ENCODE measurements around the gene UBL7.

UBL7 gene

DNA sequence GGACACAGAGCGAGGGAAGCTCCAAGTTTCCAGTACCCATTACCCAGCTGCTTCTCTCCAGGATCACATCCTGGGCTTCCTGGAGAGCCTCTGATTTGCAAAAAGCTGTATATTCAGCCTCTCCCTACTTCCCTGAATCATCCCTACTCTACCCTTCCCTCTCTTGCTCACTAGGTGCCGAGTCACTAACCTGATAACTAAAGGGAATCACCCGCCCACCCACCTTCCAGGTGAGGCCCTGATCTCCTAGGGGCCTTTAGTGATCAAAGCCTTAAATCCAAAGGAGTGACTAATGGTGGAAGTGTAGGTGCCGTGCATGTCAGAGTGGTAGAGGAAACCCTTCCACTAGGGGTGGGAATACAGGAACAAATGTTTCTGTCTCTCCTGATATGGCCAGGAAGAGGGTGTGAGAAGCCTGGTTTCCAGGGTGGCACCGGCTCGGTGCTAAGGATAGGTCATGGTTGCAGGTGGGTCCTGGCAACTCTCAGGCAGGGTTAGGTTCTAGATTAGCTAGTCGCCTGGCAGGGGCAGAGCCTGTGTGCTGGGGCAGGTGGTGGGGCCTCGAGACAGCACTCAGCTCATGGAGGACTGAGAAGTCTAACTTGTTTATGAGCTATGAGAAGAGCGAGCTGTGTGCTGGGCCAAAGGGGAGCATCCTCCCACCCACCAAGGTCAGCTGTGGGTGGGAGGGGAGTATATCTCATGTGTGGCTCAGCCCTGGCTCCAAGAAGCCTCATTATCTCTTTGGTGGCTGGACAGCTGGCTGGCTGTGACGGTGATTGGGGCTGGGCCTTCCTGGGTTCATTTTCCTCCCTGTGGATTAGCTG is 37.3 kb downstream of the UBL7 start:
- no peak for ATAC-seq
- no peak for DNase-seq

DNA sequence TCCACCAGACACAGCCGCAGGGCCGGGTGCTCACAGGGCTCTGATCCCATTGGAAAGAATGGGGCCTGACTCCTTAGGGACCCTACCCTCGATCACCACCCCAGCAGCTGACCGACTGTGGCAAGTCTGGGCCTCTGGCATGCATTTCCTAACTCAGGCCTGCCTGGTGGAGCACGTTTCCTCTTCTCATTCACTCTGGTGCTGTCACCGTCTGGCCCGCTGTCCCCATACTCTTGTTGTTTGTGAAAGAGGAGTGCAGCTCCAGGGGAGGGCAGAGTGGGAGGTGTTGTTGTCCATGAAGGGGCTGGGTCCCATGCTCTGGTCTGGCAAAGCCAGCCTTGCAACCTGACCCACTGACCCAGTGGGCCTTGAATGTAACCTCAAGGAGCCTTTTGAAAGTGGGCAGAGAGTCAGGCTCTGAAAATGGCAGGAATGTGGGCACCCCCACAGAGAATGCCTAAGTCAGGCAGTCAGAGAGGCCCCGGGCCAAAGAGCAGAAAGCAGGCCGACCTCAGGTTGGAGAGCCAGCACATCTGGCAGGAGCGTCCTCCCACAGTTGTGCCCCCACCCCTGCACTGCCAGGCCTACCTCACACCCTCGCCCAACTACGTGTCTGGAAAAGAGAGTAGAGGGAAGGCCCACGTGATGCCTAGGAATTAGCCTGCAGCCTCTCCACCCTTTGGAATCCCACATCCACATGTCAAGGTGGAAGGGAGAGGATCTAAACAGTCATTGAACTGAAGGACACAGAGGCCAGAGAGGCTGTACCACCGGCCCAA is 38.1 kb downstream of the UBL7 start:
- DNase-seq: no peak
- no peak for ATAC-seq

DNA sequence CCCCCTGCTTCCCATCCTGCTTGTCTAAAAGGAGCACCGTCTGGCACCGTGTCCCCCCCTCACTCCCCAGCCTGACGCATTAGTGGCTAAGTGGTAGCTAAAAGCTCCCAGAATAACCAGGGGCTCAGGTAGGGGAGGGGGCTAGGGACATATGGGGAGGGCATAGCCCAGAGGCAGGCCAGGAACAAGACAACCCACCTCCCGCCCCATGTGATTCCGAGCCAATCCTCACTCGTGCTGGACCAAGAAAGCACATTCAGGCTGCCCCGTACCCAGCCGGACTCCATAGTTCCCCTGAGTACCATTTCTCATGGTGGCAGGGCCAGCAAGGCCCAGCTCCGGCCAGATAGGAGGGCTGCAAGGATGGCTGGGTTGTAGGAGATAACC is 38.7 kb downstream of the UBL7 start:
- DNase-seq (no peak), ATAC-seq (no peak)

DNA sequence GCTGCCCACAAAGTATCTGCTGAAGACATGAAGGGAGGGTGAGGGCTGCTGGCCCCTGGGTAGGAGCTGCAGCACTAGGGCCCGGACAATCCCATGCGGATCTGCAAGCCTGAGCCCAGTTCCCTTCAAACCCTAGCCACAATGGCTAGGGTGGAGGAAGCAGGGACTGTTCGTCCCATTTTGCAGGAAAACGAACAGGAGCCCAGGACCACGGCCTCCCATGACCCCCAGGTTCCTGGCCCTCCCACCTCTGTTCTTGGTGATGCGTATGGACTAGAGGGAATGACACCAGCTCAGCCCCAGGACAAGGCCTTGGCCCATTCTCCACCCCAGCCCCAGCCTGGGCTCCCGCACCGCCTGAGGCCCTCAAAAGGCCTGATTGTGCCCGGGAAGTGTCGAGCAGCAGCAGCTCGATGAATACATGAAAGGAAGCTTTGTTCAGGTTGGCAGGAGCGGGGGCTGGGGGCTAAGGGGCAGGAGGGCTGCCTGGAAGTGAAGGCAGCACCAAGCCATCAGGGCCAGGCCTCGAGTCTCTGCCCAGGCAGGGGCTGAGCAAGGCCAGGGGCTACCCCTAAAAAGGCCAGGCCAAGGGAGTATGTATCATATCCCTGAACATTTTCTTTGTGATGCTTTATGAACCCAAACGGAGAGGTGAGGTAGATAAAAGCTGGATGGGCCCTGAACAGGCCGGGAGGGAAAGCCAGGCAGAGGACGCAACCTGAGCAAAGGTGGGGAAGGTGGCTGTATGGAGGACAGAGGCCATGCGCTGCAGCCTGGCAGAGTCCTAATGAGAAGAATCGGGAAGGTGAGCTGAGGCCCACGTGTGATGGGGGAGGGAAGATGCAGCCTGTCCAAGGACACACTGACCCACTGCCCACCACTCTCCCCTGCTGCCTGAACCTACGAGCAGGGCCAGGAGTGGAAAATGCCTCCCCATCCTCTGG is 39.4 kb downstream of the UBL7 start:
- DNase-seq: no peak
- ATAC-seq: no peak

DNA sequence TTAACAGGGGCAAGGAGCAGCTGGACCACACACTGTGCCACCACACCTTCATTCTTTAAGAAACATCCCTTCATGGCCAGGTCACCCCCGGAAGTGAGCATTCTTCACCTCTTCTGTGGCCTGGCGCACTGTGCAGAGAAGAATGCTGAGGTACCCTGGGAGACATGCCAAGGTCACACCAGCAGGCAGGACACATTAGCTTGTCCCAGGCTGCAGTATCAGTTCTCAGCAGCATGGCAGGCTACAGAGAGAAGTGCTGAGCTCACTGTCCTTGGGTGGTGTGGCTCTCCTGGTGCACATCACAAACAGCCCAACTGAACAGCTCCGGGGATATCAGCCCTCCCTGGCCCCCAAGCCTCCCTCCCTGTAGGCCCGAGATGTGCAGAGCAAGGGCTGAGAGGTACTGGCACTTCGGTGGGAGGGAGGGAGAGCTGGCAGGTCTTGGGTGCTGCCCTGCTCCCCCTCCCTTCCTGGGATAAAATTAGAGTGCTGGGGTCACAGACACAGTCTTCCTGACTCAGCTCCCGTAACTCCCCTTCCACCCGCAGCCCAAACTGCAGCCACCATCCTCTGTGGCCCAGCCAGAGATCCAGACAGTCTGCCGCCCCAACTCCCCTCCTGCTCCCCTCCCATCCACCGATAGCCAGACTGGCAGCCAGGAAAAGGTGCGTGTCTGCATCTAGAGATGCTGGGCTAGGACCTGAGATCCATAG is 40.6 kb downstream of the UBL7 start:
- no peak for ATAC-seq
- no peak for DNase-seq

DNA sequence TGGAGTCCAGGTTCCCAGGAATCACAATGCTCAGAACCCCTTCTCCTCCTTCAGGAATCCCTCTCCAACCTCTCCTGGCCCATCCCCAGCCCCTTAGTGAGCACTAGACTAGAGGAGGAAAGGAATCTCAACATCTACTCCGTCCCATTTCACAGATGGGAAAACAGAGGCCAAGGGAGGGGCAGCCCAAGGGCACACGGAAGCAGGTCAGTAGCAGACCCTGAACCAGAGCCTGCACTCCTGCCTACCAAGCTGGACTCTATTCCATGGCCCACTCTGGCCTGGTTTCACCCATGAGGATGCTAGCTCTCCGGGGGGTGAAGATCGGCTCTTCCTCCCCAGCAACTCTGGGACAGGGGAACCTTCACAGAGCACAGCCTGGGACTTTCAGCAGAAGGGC is 41.5 kb downstream of the UBL7 start:
- no peak for ATAC-seq
- no peak for DNase-seq

DNA sequence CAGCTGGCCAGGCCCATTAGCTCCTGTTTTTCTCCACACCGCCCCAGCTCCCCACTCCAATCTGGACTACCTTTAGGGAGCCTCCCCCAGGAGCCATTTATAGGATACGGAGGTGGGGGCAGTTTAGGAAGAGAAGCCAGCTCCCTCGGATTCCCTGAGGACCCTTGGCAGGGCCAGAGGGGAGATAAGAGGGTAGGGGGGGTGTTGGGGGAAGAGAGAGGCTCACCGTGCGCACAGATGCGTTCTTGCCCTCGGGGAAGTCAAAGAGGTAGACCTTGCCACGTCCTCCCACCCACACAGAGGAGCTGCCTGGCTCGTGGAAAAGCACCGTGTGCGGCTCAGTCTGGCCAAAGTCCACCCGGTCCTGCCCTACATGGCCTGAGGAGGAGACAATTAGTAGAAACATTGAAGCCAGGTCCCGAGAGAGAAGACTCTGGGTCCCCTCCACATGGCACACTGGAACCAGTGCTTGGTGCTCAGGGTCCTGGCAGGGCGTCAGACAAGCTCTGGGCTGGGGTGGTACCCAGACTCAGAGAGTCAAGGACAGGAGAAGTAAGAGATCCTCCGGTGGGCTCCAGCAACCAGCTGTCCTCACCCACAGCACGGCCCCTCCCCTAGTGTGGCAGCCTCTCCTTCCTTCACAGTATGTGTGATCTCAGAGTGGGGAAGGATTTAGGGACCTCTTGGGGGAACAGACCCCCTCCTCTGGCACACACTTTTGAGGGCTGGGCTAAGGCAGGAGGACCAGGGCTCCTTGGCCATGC is 42.2 kb downstream of the UBL7 start:
- ATAC-seq: no peak

DNA sequence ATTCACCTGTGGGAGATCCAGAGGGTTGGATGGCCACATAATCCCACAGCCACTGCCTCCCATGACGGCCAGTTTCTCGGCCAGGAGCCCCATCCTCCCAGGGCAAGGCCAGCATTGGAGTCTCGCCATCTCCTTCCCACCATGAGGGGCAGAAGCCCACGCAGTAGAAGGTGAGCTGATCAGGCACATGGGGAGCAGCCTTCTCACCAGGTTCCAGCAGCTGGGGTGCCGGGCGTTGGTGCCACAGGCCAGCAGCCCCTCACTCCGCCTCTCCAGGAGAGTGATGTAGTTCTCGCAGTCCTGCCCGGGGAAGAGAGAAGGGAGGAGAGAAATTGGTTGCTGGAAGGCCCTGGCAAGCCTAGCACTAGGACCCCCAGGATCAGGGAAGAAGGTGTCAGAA is 43.3 kb downstream of the UBL7 start:
- ATAC-seq (no peak), DNase-seq (no peak)

More for the DNA sequence above, 42.2 kb downstream of the UBL7 start:
- DNase-seq: no peak

DNA sequence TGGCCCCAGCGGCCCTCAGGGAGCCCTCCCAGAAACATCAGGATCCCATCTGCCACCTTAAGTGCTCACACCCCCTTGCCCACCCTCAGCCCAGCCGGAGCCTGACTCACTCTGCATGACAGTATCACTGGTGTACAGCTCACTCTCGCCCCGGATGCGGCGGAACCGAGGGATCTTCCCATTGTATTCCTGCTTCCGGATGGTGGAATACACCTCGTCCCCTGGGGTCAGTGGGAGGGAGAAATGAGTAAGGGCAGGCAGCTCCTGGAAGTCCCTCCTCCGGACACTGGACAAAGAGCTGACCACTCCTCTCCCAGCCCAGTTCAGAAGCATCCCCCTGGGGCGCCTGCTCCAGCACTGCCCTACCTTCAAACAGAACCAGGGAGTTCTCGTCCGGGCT is 43.7 kb downstream of the UBL7 start:
- no peak for ATAC-seq
- DNase-seq: no peak

DNA sequence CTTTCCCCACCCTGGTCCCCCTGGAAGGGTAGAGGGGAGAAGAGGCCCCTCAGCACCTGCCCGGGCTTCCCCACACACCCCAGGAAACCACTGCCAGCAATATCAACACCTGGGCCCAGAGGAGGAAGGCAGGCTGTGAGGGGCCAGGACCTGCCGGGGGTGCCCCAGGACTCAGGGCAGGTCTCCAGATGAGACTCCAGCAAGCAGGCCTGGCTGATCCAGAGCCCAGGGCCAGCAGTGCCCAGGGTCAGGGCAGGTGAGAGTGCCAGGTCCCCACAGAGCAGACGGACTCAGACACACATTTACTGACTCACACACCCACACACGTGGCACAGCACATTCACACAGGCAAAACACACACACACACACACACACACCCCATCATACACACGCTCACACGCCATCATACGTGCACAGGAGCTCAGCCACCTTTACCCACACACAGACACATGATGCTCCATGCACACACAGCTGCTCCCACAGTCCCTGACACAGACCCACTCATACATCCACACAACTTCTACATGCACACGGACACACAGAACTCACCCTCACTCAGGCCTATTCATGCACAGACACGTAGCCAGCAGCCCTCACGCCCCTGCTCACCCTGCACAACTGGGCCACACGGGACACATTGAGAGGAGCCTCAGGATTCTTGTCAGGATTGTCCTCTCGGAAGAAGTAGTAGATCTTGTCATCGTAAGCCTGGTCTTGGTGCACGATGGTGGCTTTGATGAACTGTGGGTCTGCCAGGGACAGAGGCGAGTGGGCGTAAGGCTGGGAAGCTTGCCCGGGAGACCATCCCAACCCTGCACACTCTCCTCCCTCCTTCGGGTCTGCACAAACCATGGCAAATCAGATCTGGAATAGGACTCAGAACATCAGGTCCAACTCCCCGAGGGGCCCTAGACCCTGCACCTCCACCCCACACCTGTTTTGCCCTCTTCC is 44.7 kb downstream of the UBL7 start:
- no peak for ATAC-seq
- no peak for DNase-seq

DNA sequence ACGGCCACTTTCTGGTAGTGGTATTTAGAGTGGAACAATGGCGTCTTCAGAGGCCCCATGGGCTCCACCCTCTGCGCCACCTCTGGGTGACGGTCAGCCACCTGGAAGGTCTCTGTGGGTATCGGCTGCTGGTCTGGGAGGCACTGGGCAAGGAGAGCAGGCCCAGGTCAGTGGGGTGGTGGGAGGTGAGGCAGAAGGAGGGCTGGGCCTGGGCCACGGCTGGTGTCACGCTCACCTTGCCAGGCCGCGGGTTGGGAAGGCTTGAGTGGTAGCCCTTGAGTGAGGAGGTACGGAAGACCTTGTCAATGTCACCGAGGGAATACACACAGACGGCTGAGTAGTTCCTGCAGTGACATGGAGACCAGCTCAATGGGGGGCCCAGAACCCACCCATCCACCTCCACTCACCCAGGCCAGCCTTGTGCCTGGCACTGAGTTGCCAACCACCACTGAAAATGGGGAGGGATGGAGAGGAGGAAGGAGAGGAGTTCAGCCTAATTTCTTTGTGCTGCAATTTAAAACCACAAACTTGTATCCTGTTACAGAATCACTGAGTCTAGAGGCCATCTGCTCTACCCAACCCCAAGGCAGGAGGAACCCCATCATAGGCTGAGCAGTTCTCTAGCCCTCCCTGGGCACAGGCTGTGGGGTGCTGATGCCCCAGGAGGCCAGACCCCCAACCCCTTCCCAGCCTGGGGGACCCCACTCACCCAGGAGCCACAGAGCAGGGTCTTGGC is 46.2 kb downstream of the UBL7 start:
- ATAC-seq (no peak), DNase-seq (no peak)

DNA sequence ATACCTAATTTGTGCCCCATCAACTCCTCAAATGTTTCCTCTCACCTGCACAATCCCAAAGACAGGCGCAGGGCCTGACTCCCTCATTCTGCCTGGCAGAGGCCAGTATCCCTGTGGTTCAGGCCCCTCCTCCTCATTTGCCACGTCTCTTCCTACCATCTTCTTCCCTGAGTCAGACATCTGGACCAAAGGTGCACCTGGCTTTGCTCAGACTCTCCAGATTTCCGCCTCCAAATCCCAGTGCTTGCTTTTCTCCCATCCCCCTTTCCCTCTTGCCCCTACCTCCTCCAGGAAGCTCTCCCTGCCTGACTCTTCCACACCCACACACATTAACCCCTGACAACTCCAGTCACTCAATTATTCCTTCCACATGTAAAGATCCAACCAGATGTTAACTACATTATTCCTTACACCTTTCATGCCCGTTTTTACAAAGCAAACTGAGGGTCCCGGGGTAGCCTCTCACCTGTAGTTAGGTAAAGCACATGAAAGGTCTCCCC is 46.8 kb downstream of the UBL7 start:
- DNase-seq: no peak

DNA sequence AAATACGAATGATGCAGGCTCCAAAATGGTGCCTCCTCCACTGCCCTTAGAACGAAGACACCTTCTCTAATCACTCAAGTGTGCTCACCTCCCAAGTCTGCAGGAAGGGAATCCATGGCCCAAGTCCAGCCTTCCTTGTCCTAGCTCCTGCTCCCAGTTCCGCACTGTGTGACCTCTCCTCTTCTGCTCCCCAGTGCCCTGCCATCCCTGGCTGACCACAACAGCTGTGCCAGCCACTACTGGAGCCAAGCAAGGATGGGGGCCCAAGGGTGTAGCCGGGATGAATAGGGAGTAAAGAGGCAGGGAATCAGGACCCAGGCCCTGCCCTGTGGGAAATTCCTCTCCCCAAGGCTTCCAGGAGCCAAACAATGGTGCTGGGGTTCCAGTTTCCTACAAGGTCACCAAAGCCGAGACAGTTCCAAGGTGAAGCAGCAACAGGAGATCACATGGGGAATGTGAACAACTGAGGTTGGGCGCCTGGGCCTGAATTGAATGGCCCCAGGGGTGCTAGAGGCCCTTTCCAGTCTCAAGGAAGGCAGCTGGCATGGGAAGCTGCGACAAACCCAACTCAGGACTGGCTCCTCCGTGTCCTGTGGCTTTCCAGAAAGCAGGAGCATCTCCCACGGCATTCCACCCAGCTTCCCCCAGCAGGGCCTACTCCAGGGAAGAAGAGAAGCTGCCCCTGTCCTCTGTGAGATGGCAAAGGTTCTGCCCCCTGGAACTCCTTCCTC is 47.4 kb downstream of the UBL7 start:
- DNase-seq (no peak), ATAC-seq (no peak)

More for the DNA sequence above, 46.8 kb downstream of the UBL7 start:
- ATAC-seq: no peak

DNA sequence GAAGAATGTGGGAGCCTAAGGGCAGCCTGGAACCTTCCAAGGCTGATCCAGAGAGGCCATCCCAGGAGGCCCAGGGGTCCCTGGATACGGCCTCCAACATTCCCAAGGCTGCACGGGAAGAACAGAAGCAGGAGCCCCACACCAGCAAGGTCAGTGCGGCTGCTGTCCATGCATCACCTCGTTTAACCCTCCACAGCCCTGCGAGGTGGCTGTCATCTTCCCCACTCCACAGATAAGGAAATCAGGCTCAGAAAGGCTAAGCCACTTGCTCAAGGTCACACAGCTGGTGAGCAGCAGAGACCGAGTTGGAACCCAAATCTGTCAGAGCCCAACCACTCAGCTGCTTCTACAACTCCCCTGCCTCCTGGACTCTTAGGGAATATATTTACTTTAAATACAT is 48.8 kb downstream of the UBL7 start:
- ATAC-seq (no peak), DNase-seq (no peak)

DNA sequence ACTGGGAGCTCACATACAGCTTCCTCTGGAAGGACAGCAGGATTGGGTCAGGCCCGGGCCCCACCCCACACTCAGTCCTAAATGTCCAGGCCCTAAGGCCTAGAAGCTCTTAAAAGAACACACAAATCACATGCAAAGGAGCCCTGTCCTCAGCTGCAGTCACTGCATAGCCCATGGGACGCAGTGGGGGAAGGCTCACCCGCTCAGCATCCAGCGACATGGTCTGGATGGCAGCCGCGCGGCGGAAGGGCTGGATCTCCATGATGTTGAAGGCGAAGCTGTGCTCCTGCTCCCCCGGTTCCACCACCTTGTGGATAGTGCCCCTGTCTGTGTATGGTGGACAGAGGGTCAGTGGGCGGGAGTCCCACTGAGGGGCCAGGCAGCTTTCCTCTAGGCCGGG is 49.3 kb downstream of the UBL7 start:
- ATAC-seq: no peak
- no peak for DNase-seq

DNA sequence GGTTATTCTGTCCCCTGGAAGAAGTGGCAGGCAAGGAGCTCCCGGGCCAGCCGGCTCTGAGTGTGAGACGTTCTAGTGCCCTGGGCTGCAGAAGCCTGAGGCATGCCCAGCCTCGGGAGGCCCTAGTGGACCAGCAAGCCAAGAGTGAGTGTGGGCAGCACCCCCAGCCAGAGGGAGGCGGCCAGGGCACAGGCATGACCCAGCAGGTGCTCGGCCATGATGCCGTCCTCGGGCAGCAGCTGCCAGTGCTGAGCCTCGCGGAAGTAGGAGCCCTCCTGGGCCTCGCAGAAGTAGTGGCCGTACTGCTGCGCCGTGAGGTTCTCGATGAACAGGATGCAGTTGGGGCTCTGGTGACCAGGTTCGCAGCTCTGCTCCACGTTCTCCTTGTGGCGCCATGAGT is 50.5 kb downstream of the UBL7 start:
- no peak for DNase-seq
- ATAC-seq: no peak

DNA sequence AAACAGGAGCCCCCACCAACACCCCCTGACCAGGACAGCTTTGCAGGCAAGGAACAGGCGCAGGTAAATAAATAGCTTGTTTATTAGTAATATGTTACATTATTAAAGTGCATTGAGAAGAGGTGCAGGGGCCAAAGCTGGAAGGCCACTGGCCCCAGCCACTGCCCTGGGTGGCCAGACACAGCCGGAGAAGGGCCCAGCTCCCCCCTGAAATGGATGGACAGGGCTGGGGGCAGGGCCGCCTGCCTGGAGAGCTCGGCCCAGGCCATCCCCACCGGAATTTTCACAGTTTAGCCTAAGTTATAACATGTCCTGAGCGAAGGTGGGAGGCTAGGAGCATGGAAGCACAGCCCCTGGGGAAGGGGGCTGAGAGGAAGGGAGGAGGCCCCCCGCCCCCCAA is 51.7 kb downstream of the UBL7 start:
- ATAC-seq (no peak), DNase-seq (no peak)

DNA sequence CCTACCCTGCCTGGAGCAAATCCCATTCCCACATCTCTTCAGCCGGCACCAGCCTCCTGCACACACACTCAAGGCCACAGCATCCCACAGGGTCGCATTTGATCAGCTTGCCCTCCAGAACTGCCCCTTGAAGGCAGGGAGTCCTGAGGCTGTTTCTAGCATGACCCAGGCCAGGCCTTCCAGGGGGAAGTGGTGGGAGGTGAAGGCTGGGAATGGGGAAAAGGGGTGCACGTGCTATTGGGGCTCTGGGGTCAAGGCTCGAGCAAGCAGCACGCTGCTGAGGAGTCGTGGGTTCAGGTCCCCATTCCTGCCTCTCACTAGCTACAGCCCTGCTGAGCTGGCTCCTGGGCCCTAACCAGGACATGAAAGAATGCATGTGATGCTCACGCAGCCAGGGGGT is 52.1 kb downstream of the UBL7 start:
- ATAC-seq (no peak), DNase-seq (no peak)
